ENCODE measurements around the gene SH3BP5.

Gene SH3BP5

DNA sequence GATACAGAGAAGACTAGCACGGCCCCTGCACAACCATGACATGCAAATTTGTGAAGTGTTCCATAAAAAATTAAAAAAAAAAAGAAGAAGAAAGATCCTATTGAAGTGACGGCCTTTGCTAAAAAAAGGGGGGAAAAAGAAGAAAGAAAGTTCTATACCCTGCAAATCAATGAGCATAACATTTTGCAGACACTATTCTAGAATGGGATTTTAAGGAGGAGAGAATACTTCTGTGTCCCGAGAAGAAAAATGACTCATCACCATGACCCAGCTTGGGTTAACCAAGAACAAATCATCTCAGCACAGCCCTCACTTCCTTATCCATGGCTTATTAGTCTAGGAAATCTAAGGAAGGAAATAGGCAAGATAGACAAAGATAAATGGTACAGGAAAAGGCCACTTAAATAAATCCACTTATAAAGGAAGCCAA is 7.4 kb upstream of the SH3BP5 start:
- H3K27me3 ChIP-seq (ENCODE audit: insufficient read depth, low read depth) = no peaks in the 10 kb centered on the region
- no peaks in the 10 kb centered on the region for H3K4me1 ChIP-seq (ENCODE audit: low read depth, poor library complexity, severe bottlenecking)
- no peaks in the 10 kb centered on the region for H3K36me3 ChIP-seq (ENCODE audit: insufficient read depth)
- TF ChIP-seq, protein P1, sequence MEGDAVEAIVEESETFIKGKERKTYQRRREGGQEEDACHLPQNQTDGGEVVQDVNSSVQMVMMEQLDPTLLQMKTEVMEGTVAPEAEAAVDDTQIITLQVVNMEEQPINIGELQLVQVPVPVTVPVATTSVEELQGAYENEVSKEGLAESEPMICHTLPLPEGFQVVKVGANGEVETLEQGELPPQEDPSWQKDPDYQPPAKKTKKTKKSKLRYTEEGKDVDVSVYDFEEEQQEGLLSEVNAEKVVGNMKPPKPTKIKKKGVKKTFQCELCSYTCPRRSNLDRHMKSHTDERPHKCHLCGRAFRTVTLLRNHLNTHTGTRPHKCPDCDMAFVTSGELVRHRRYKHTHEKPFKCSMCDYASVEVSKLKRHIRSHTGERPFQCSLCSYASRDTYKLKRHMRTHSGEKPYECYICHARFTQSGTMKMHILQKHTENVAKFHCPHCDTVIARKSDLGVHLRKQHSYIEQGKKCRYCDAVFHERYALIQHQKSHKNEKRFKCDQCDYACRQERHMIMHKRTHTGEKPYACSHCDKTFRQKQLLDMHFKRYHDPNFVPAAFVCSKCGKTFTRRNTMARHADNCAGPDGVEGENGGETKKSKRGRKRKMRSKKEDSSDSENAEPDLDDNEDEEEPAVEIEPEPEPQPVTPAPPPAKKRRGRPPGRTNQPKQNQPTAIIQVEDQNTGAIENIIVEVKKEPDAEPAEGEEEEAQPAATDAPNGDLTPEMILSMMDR (conservative IDR thresholded peaks at IDR 0.05; ENCODE audit: low read depth, low read length) = no peak
- no peak overlapping the region for H3K4me3 ChIP-seq (IDR thresholded peaks at IDR 0.05; ENCODE audit: insufficient read depth, low read depth, low read length)
- no peak overlapping the region for H3K9ac ChIP-seq
- H3K79me2 ChIP-seq (ENCODE audit: insufficient read depth, low read depth) = no peaks in the 10 kb centered on the region
- H4K20me1 ChIP-seq (ENCODE audit: insufficient read depth) = no peaks in the 10 kb centered on the region
- H3K27ac ChIP-seq = no peak overlapping the region
- no peak overlapping the region for H2AFZ ChIP-seq (ENCODE audit: low read depth)
- no peak overlapping the region for H3K4me2 ChIP-seq

DNA sequence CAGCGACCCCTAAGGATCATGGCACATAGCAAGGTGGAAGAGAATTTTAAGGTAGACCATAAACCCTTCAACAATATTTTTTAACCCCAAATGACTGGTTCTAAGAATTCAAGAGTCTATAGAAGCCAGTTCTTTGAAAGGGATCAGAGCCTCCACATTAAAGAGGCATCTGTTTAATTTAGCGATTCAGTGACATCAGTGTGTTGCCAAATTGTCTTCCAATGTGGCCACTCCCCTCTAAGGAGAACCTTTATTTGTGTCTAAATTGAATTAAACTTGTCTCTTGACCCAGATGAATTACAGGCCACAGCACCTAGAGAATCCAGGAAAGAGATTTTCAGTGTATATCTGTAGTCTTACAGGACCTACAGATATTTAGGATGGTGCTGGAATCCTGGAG is 6.6 kb upstream of the SH3BP5 start:
- Histone ChIP-seq H3K4me1 (ENCODE audit: low read depth, poor library complexity, severe bottlenecking) (no peaks in the 10 kb centered on the region), H2AFZ (ENCODE audit: low read depth) (no peak overlapping the region), H3K9ac (no peak overlapping the region), H3K4me3 (IDR thresholded peaks at IDR 0.05; ENCODE audit: insufficient read depth, low read depth, low read length) (no peak overlapping the region), H3K27me3 (ENCODE audit: insufficient read depth, low read depth) (no peaks in the 10 kb centered on the region), H3K27ac (no peak overlapping the region), H3K79me2 (ENCODE audit: insufficient read depth, low read depth) (no peaks in the 10 kb centered on the region), H3K36me3 (ENCODE audit: insufficient read depth) (no peaks in the 10 kb centered on the region), H3K4me2 (no peak overlapping the region), H4K20me1 (ENCODE audit: insufficient read depth) (no peaks in the 10 kb centered on the region)
- TF ChIP-seq, protein P1 (conservative IDR thresholded peaks at IDR 0.05; ENCODE audit: low read depth, low read length) = no peak

DNA sequence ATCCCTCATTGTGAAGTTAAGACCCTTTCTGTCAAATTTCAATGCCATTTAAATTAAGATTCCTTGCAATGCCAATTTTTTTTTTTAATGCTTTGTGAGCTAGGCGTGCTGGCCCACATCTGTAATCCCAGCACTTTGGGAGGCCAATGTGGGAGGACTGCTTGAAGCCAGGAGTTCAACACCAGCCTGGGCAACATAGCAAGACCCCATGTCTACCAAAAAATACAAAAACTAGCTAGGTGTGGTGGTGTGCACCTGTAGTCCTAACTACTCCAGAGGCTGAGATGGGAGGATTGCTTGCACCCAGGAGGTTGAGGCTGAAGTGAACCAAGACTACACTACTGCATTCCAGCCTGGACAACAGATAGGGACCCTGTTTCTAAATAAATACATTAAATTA is 5.6 kb upstream of the SH3BP5 start:
- Histone ChIP-seq H3K4me2 (no peak overlapping the region), H2AFZ (ENCODE audit: low read depth) (no peak overlapping the region), H3K79me2 (ENCODE audit: insufficient read depth, low read depth) (no peaks in the 10 kb centered on the region), H3K27ac (no peak overlapping the region), H3K9ac (no peak overlapping the region), H3K36me3 (ENCODE audit: insufficient read depth) (no peaks in the 10 kb centered on the region), H3K4me1 (ENCODE audit: low read depth, poor library complexity, severe bottlenecking) (peaks cover 2% of the 10 kb centered on the region), H3K4me3 (IDR thresholded peaks at IDR 0.05; ENCODE audit: insufficient read depth, low read depth, low read length) (no peak overlapping the region), H3K27me3 (ENCODE audit: insufficient read depth, low read depth) (no peaks in the 10 kb centered on the region), H4K20me1 (ENCODE audit: insufficient read depth) (no peaks in the 10 kb centered on the region)
- TF ChIP-seq, protein P1 (conservative IDR thresholded peaks at IDR 0.05; ENCODE audit: low read depth, low read length) = no peak

GRCh38 chr3:15336057-15336456 is 3.7 kb upstream of the SH3BP5 start:
- peaks cover 5% of the 10 kb centered on the region for H3K4me1 ChIP-seq (ENCODE audit: low read depth, poor library complexity, severe bottlenecking)
- H4K20me1 ChIP-seq (ENCODE audit: insufficient read depth) = no peaks in the 10 kb centered on the region
- no peak overlapping the region for H3K27ac ChIP-seq
- H3K4me2 ChIP-seq = no peak overlapping the region
- no peak overlapping the region for H3K9ac ChIP-seq
- no peaks in the 10 kb centered on the region for H3K36me3 ChIP-seq (ENCODE audit: insufficient read depth)
- H3K4me3 ChIP-seq (IDR thresholded peaks at IDR 0.05; ENCODE audit: insufficient read depth, low read depth, low read length) = no peak overlapping the region
- TF ChIP-seq, protein P1 (conservative IDR thresholded peaks at IDR 0.05; ENCODE audit: low read depth, low read length) = no peak
- no peaks in the 10 kb centered on the region for H3K79me2 ChIP-seq (ENCODE audit: insufficient read depth, low read depth)
- no peak overlapping the region for H2AFZ ChIP-seq (ENCODE audit: low read depth)
- H3K27me3 ChIP-seq (ENCODE audit: insufficient read depth, low read depth) = no peaks in the 10 kb centered on the region

DNA sequence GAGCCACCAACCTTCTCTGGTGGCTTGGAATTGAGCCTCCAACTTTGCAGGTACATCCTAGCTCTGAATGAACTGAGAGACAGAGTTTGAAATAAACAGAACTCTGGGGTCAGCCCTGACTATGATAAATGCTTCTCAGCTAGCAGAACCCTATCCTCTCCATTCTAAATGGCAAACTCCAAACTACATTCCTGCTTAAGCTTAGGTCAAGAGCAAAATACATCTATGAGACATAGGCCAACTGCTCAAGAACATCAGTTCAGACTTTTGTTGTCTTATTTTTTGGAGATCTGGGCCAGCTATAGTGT is 1.5 kb upstream of the SH3BP5 start:
- Histone ChIP-seq H3K4me1 (ENCODE audit: low read depth, poor library complexity, severe bottlenecking) (peaks cover 5% of the 10 kb centered on the region), H3K36me3 (ENCODE audit: insufficient read depth) (no peaks in the 10 kb centered on the region), H3K9ac (no peak overlapping the region), H4K20me1 (ENCODE audit: insufficient read depth) (no peaks in the 10 kb centered on the region), H3K4me3 (IDR thresholded peaks at IDR 0.05; ENCODE audit: insufficient read depth, low read depth, low read length) (no peak overlapping the region), H2AFZ (ENCODE audit: low read depth) (no peak overlapping the region), H3K27me3 (ENCODE audit: insufficient read depth, low read depth) (no peaks in the 10 kb centered on the region), H3K79me2 (ENCODE audit: insufficient read depth, low read depth) (no peaks in the 10 kb centered on the region), H3K27ac (no peak overlapping the region), H3K4me2 (no peak overlapping the region)
- TF ChIP-seq, protein P1 (conservative IDR thresholded peaks at IDR 0.05; ENCODE audit: low read depth, low read length) = no peak
